Heart right ventricle (tissue), 16 donors: Measurements from ENCODE around the gene XRCC5. TPM values are rescaled to one million over a fixed set of nuclear protein-coding genes. Genes with fewer than 3 reads are reported as not detected.

Source experiments
- ATAC-seq, 8 donors: fragments of 200-7000 bp; cut with Tn5 transposase; one replicate each; pipeline ENCODE4 v1.9.1; 2020; ENCODE audit warnings: mild to moderate bottlenecking in 8 of 8, moderate library complexity in 8 of 8, moderate number of reproducible peaks in 1 of 8
- DNase-seq, 2 donors: peaks; one replicate each; pipeline ENCODE4 v3.0.0-alpha.2; 2020
- H3K27ac ChIP-seq, 10 donors: fragments of 200-600 bp; sonication (generic) in 2 of 10; one replicate each; pipeline versions ENCODE4 v1.5.0 to v1.8.0; 2020 to 2022; ENCODE audit warnings: mild to moderate bottlenecking in 3 of 10
- H3K27me3 ChIP-seq, 7 donors: fragments of 200-600 bp; one replicate each; pipeline ENCODE4 v1.8.0; 2021 to 2022; ENCODE audit warnings: mild to moderate bottlenecking in 2 of 7
- H3K36me3 ChIP-seq, 9 donors: fragments of 200-600 bp; sonication (generic) in 1 of 9; one replicate each; pipeline versions ENCODE4 v1.5.0 to v1.8.0; 2020 to 2022; ENCODE audit warnings: mild to moderate bottlenecking in 2 of 9
- H3K4me1 ChIP-seq, 9 donors: fragments of 200-600 bp; sonication (generic) in 1 of 9; one replicate each; pipeline versions ENCODE4 v1.5.0 to v1.8.0; 2020 to 2022; ENCODE audit warnings: mild to moderate bottlenecking in 4 of 9
- H3K4me3 ChIP-seq, 10 donors: fragments of 200-600 bp; sonication (generic) in 2 of 10; one replicate each; pipeline versions ENCODE4 v1.5.0 to v1.8.0; 2020 to 2022; ENCODE audit warnings: mild to moderate bottlenecking in 7 of 10, moderate library complexity in 2 of 10
- H3K9me3 ChIP-seq, 11 donors: fragments of 200-600 bp in 10 of 11; sonication (generic) in 2 of 11; one replicate each; pipeline versions ENCODE4 v1.5.0 to v1.8.0; 2013 to 2022; ENCODE audit warnings: mild to moderate bottlenecking in 2 of 11, control low read depth in 1 of 11, moderate library complexity in 1 of 11
- WGBS, 2 donors: extraction: QIAGEN DNeasy Blood & Tissue Kit; methylation state at CpG; one replicate each; pipeline ENCODE4 v1.1.7; 2013; ENCODE audit warnings: inconsistent platforms in 1 of 2; 5-methylcytosine and 5-hydroxymethylcytosine counted together
- intact Hi-C, 10 donors: fragments of 100-400 bp; cut with DNase I; formaldehyde crosslinking; loops; one replicate each; pipeline versions ENCODE4 v1.11.1 to v1.14.2; 2022
- polyA plus RNA-seq, 2 donors: library from polyadenylated mRNA; stranded (reverse); fragments of 200-250 nt; gene quantifications; one replicate each; pipeline ENCODE4 v1.2.3, GENCODE V29; 2013
- total RNA-seq, 10 donors: library from RNA; stranded (reverse); fragmentation: NEBNext Ultra II Directional in 3 of 10; extraction: Animal tissue kit (Norgen Biotek cat#: 25700) in 3 of 10; gene quantifications; one replicate each; pipeline versions ENCODE4 v1.2.1 to v1.2.4, GENCODE V29; 2021 to 2023
- TF ChIP-seq, protein P1 (sequence below), 9 donors: fragments of 200-600 bp; sonication (generic) in 2 of 9; IDR thresholded peaks; one replicate each; pipeline versions ENCODE4 v1.5.0 to v1.8.0; 2021 to 2022; ENCODE audit warnings: antibody characterized with exemption in 9 of 9, mild to moderate bottlenecking in 5 of 9, moderate library complexity in 1 of 9
- donor health status: Arrhythmogenic right ventricular cardiomyopathy.
- donor health status: ischemic (EF 13 %, LVEDD 7.1; RV severe dilation, severe dysfunction).
- donor health status: healthy with polysubstance abuse.
- donor health status: DM: no; HTN: yes; CAD: no.
- donor health status: DM: no; HTN: no; CAD: no.
- donor health status: ischemic (EF 25% LVEDD 6.9; RV normal size, moderate dysfunction).
- donor health status: ischemic (EF 25% LVEDD 5.7; RV mildly dilated, moderate dysfunction).
- donor health status: healthy.
- donor health status: DM: yes; HTN: yes; CAD: no.
- donor health status: Ischemic cardiomyopathy.
- donor health status: ischemic (EF 35%, LVEDD 5.7; RV mildly dilated, moderate dysfunction).
- donor health status: nonischemic (EF 11% LVEDD 7.7; RV severe dilation, severe dysfunction).
- donor health status: DM: yes; HTN: yes; CAD: no.
- donor health status: PGD.
- donor health status: ischemic (EF 29% LVEDD 5.4; RV normal size, mild dysfunction).
- donor health status: nonischemic (EF 23%, LVEDD 6.1; RV moderate dilation, normal function).

The XRCC5 gene
- total and polyA plus RNA-seq, 12 donors = 35.6 to 163 (median 134) TPM

- H3K4me3 ChIP-seq = no peak overlapping the region
- H3K9me3 ChIP-seq = no peaks in the 10 kb centered on the region
- TF ChIP-seq, protein P1, sequence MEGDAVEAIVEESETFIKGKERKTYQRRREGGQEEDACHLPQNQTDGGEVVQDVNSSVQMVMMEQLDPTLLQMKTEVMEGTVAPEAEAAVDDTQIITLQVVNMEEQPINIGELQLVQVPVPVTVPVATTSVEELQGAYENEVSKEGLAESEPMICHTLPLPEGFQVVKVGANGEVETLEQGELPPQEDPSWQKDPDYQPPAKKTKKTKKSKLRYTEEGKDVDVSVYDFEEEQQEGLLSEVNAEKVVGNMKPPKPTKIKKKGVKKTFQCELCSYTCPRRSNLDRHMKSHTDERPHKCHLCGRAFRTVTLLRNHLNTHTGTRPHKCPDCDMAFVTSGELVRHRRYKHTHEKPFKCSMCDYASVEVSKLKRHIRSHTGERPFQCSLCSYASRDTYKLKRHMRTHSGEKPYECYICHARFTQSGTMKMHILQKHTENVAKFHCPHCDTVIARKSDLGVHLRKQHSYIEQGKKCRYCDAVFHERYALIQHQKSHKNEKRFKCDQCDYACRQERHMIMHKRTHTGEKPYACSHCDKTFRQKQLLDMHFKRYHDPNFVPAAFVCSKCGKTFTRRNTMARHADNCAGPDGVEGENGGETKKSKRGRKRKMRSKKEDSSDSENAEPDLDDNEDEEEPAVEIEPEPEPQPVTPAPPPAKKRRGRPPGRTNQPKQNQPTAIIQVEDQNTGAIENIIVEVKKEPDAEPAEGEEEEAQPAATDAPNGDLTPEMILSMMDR (IDR thresholded peaks at IDR 0.05) = peak in 1 of 9 donors; percentile 5
- intact Hi-C loops = loop anchor here in 3 of 10 donors (2.0 to 10.0 kb wide), 3 partner anchors 125 to 199 kb away; partner anchors contain the start of gene SMARCAL1 (in 1 of the 3)
- WGBS, 2 donors = 92 to 96% methylated on average over 4 of the region's 4 CpGs
- H3K36me3 ChIP-seq = peaks cover 0 to 9% (median 0%) of the 10 kb centered on the region in 9 donors
- peaks cover 0 to 29% (median 8%) of the 10 kb centered on the region in 9 donors for H3K4me1 ChIP-seq
- H3K27ac ChIP-seq = no peak overlapping the region
- no peaks in the 10 kb centered on the region for H3K27me3 ChIP-seq
- DNase-seq = no peak
- ATAC-seq = no peak
Observed at GRCh38 chr2:216215658-216216390, 106.7 kb downstream of the XRCC5 start.

DNA sequence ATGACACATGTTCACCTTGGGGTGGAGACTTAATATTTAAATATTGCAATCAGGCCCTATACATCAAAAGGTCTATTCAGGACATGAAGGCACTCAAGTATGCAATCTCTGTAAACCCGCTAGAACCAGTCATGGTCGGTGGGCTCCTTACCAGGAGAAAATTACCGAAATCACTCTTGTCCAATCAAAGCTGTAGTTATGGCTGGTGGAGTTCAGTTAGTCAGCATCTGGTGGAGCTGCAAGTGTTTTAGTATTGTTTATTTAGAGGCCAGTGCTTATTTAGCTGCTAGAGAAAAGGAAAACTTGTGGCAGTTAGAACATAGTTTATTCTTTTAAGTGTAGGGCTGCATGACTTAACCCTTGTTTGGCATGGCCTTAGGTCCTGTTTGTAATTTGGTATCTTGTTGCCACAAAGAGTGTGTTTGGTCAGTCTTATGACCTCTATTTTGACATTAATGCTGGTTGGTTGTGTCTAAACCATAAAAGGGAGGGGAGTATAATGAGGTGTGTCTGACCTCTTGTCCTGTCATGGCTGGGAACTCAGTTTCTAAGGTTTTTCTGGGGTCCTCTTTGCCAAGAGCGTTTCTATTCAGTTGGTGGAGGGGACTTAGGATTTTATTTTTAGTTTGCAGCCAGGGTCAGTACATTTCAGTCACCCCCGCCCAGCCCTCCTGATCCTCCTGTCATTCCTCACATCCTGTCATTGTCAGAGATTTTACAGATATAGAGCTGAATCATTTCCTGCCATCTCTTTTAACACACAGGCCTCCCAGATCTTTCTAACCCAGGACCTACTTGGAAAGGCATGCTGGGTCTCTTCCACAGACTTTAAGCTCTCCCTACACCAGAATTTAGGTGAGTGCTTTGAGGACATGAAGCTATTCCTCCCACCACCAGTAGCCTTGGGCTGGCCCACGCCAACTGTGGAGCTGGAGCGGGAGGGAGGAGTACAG, 108.1 kb downstream of the XRCC5 start:
- no peak for DNase-seq
- TF ChIP-seq, protein P1 (IDR thresholded peaks at IDR 0.05) = no peak
- Histone ChIP-seq H3K9me3 (no peaks in the 10 kb centered on the region), H3K36me3 (peaks cover 0 to 9% (median 0%) of the 10 kb centered on the region in 9 donors), H3K4me1 (peaks cover 0 to 26% (median 8%) of the 10 kb centered on the region in 9 donors), H3K27ac (peak overlapping the region in 8 of 10 donors; percentile 1 to 68 (median 34)), H3K27me3 (no peaks in the 10 kb centered on the region), H3K4me3 (no peak overlapping the region)
- WGBS, 2 donors = 63 to 70% methylated on average over 7 of the region's 7 CpGs
- intact Hi-C loops = loop anchor here in 3 of 10 donors (2.0 to 10.0 kb wide), 3 partner anchors 124 to 198 kb away; partner anchors contain the start of gene SMARCAL1 (in 1 of the 3)
- ATAC-seq = peak in 7 of 8 donors; percentile 57 to 91 (median 78)

DNA sequence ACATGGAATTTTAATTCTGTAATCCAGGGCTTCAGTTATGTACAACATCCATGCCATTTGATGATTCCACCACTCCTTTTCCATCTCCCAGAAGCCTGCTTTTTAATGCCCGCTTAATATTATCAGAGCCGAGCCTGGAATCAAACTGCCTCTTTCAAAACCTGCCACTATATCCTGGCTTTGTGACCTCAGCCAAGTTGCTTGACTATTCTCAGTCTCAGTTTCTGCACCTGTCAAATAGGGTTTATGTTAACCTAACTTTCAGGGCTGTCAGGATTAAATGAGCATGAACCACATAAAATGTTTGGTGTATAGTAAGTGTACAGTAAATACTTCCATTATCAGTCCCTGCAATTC, 108.7 kb downstream of the XRCC5 start:
- intact Hi-C loops = loop anchor here in 3 of 10 donors (2.0 to 10.0 kb wide), 3 partner anchors 123 to 197 kb away; partner anchors contain the start of gene SMARCAL1 (in 1 of the 3)
- no peak for ATAC-seq
- TF ChIP-seq, protein P1 (IDR thresholded peaks at IDR 0.05) = no peak

DNA sequence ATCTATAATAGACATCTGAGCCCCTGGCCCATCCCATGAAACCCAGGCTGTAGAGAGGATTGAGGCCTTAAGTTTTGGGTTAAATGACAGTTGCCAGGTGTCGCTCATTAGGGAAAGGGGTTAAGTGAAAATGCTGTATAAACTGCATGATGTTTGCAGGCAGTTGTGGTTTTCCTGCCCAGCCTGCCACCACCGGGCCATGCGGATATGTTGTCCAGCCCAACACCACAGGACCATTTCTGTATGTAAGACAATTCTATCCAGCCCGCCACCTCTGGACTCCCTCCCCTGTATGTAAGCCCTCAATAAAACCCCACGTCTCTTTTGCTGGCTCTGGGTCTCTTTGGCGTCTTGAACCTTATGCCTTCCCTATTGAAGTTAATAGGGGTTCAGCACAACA, 110.7 kb downstream of the XRCC5 start:
- Histone ChIP-seq H3K27ac (no peak overlapping the region), H3K4me1 (peaks cover 0 to 26% (median 8%) of the 10 kb centered on the region in 9 donors), H3K9me3 (no peaks in the 10 kb centered on the region), H3K27me3 (no peaks in the 10 kb centered on the region), H3K4me3 (no peak overlapping the region), H3K36me3 (no peaks in the 10 kb centered on the region)
- intact Hi-C loops = loop anchor here in 4 of 10 donors (5.0 to 10.0 kb wide), 3 partner anchors 185 to 195 kb away; partner anchors contain the start of gene SMARCAL1 (in 1 of the 4)
- DNase-seq (no peak), ATAC-seq (no peak)
- TF ChIP-seq, protein P1 (IDR thresholded peaks at IDR 0.05) = no peak
- WGBS, 2 donors = 90 to 94% methylated on average over 6 of the region's 6 CpGs

More for the DNA sequence above, 108.7 kb downstream of the XRCC5 start:
- no peak overlapping the region for H3K4me3 ChIP-seq
- peaks cover 0 to 2% (median 0%) of the 10 kb centered on the region in 9 donors for H3K36me3 ChIP-seq
- no peaks in the 10 kb centered on the region for H3K27me3 ChIP-seq
- peaks cover 0 to 26% (median 8%) of the 10 kb centered on the region in 9 donors for H3K4me1 ChIP-seq
- no peak for DNase-seq
- H3K9me3 ChIP-seq = no peaks in the 10 kb centered on the region
- peak overlapping the region in 8 of 10 donors; percentile 15 to 68 (median 34) for H3K27ac ChIP-seq
- 67 to 70% methylated on average over 2 of the region's 2 CpGs for WGBS, 2 donors
